GM21447 (cell line): ENCODE data around the gene GMPR2.
"Not testable (repeated sequence)": the region's sequence is repeated elsewhere in the genome, so short reads cannot be mapped to it uniquely, and the experiment has no call there.

Experiments
- ATAC-seq: cut with Tn5 transposase; IDR thresholded peaks from one replicate; pipeline ENCODE4 v1.9.1; 2021; ENCODE audit not compliant: unreplicated experiment

The GMPR2 gene

GRCh38 chr14:24198814-24199524 is 33.8 kb upstream of the GMPR2 start:
- no peak for ATAC-seq

DNA sequence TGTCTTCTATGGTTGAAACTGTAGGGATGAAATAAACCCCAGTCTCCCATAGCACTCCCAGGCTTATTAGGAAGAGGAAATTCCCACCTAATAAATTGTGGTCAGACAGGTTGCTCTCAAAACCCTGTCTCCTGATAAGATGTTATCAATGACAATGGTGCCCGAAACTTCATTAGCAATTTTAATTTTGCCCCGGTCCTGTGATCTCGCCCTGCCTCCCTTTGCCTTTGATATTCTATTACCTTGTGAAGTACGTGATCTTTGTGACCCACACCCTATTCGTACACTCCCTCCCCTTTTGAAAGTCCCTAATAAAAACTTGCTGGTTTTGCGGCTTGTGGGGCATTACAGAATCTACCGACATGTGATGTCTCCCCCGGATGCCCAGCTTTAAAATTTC is 30.2 kb upstream of the GMPR2 start:
- ATAC-seq: not testable (repeated sequence)

GRCh38 chr14:24203249-24203886 is 29.4 kb upstream of the GMPR2 start:
- not testable (repeated sequence) for ATAC-seq

- ATAC-seq: no peak
These were observed 28.3 kb upstream of the GMPR2 start for GRCh38 chr14:24204163-24205146.

DNA sequence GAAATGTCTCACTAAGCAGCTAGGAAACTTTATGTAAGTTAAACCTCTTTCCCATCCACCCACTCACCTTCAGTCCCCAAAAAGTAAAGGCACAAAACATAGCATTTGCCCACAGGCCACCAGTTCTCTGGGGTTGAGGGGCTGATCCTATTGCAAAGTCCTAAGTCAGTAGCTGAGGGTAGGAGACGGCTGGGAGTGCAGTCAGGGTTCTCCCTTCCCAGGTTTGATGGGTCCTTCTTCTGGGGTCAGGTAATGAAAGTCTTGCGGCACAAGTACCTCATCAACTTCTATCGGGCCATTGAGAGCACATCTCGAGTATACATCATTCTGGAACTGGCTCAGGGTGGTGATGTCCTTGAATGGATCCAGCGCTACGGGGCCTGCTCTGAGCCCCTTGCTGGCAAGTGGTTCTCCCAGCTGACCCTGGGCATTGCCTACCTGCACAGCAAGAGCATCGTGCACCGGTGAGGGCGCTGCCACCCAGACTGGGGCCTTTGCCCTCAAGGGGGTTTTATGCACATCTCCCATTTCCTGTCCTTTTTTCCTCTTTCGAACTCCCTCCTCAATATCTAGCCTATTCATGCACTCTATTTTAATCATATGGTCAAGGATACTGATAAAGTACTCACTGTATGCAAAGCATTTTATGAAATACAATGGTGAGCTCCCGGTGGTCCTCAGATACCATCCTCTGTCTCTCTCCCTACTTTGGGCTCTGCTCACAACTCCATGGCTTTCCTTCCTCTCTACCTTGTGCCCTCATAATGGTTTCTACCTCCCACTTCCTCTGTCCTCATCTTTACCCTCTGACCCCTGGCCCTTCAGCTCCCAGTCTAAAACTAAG is 26.2 kb upstream of the GMPR2 start:
- no peak for ATAC-seq

GRCh38 chr14:24207104-24207551 is 25.6 kb upstream of the GMPR2 start:
- ATAC-seq: no peak

- no peak for ATAC-seq
These were observed 25.1 kb upstream of the GMPR2 start for GRCh38 chr14:24207625-24208024.

- ATAC-seq: no peak
These were observed 21.4 kb upstream of the GMPR2 start for GRCh38 chr14:24211311-24211710.

- ATAC-seq: peak; percentile 73
These were observed 19.5 kb upstream of the GMPR2 start, which contains the start of gene CHMP4A for GRCh38 chr14:24212924-24213865. CHMP4A (minus strand) TSS chr14:24213488; CDS start chr14:24213439, 49 bp downstream.

- no peak for ATAC-seq
These were observed 18.7 kb upstream of the GMPR2 start for GRCh38 chr14:24213866-24214662.

DNA sequence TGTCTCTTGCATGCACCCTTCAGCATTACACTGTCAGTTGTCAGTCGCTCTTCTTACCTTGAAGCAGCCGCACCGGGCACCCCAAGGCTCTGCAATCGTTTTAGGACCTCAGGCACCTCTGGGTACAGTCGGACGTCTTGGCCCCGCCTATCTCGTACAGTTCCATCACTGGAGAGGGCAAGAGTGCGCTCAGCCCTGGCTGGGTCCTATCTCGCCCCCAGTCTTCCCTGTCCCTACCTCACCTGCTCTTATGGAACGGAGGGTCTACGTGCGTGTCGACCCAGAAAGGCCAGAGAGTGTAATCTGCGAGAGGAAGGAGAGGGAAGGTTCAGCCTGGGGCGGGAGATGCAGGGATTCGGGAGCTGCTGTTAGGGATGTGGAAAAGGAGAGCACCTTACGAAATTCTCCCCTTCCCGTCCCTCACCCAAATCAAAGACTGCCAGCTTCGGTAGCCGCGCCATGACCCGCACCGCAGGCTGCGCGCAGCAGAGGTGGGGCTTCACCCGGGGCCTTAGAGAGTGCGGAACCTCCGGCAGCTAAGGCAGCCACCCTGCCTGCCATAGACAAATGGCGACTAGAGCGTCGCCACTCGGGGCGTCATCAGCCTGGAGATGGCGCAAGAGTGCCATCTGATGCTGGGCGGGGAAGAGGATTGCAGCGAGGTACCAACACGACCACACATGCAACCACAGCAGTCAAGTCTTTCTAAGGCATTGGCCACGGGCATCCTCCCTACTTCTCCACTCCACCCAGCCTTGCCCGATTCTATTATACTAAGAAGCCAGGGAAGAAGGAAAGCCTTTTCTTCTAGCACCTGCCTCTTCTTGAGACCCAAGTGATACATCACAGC is 17.0 kb upstream of the GMPR2 start, which contains the start of gene MDP1:
TSS of gene MDP1 (minus strand) at position 572 of the 850 bp plus-strand sequence. CDS start at position 461, 111 bp downstream.
- ATAC-seq: peak; percentile 63

DNA sequence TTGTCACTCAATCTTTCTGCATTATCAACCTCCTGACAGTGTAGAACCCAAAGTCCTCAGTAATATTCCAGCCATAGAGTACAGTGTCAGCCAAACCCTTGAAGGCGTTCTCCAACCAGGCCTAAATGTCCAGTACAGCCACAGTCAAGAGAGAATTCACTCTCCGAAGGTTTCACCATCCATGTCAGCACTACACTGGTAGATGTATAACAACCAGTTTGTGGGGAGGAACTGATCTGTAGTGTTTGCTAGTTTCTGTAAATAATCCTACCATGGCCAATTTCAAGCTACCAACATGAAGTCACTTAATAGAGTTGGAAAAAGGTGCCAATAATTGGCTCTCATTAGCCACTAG is 16.4 kb upstream of the GMPR2 start:
- ATAC-seq: no peak

DNA sequence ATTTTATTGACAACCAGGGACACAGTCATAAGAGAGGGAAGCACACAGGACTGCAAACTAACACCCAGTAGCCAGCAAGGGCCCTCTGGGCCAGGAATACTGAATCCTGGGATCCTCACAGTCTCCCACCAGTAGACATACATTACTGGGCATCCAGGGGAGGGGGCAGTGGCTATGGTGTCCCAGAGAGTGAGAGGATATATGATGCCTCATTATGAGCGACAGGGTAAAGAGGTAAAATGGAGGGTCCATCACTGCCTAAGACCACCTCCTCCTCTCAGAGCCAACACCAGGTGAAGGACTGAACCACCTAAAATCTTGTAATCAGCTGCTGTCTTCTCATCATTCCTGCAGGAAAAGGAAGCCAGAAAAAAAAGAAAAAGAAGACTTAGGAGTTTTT is 15.9 kb upstream of the GMPR2 start:
- not testable (repeated sequence) for ATAC-seq

- ATAC-seq: no peak
These were observed 13.6 kb upstream of the GMPR2 start for GRCh38 chr14:24219080-24219479.

DNA sequence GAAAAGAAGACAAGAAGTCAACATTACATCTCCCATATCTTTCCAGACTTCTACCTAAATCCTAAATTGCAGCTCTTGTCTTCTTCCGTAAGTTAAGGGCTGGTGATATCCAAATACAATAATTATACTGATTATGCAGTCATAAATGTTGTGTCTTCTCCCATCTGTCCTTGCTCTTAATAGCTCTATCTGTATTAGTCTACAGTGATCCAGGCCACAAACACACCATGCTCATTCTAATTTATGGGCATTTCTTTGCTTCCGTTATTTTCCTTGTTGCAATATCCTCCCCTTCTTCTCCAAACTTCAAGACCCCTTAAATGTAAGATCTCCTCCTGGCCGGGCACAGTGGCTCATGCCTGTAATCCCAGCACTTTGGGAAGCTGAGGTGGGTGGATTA is 13.2 kb upstream of the GMPR2 start:
- no peak for ATAC-seq

GRCh38 chr14:24222987-24223386 is 9.7 kb upstream of the GMPR2 start:
- ATAC-seq: not testable (repeated sequence)

DNA sequence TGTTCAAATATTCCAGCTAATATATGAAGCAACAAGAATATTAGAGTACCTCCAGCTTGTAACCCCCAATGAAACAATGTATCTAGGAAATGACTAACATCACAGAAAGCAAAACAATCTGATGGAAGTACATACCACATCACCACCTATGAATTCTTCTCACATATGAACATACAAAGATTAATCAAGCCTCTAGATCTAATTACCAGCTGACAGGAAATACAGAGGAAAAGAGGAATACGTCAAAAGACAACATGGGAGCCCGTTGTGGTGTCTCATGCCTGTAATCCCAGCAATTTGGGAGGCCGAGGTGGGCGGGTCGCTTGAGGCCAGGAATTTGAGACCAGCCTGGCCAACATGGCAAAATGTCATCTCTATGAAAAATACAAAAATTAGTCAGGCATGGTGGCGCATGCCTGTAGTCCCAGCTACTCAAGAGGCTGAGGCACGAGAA is 8.1 kb upstream of the GMPR2 start:
- ATAC-seq: no peak
